CD4-positive, alpha-beta T cell treated with Interleukin-21 for 1 hour (primary cell): ENCODE measurements around the gene TMC8.

ENCODE experiments used
- DNase-seq: peaks from one replicate; pipeline ENCODE4 v3.0.0-alpha.2; 2020

Gene TMC8

GRCh38 chr17:78124081-78124835 is 6.3 kb upstream of the TMC8 start:
- no peak for DNase-seq

GRCh38 chr17:78124836-78125137 is 5.8 kb upstream of the TMC8 start:
- no peak for DNase-seq

- no peak for DNase-seq
Measured at GRCh38 chr17:78125138-78125913, 5.2 kb upstream of the TMC8 start.

- no peak for DNase-seq
Measured at GRCh38 chr17:78125976-78126894, 4.3 kb upstream of the TMC8 start.

GRCh38 chr17:78126895-78127238 is 3.7 kb upstream of the TMC8 start:
- DNase-seq = no peak

GRCh38 chr17:78127239-78127887 is 3.2 kb upstream of the TMC8 start:
- peak; percentile 81 for DNase-seq

GRCh38 chr17:78127888-78128550 is 2.6 kb upstream of the TMC8 start:
- no peak for DNase-seq

GRCh38 chr17:78128551-78129350 is 1.8 kb upstream of the TMC8 start, which contains the start of gene TMC6:
TMC6 (minus strand) TSS chr17:78128755; CDS start chr17:78126832, 1,923 bp downstream.
- DNase-seq = peak; percentile 80

- DNase-seq = peak; percentile 61
Measured at GRCh38 chr17:78129351-78130089, 1.1 kb upstream of the TMC8 start.

- DNase-seq = no peak
Measured at GRCh38 chr17:78130090-78130436, 508 bp upstream of the TMC8 start.

- no peak for DNase-seq
Measured at GRCh38 chr17:78131172-78132083, 857 bp downstream of the TMC8 start.

- peak; percentile 82 for DNase-seq
Measured at GRCh38 chr17:78132084-78132676, 1.6 kb downstream of the TMC8 start.

- no peak for DNase-seq
Measured at GRCh38 chr17:78132767-78133178, 2.2 kb downstream of the TMC8 start.

- no peak for DNase-seq
Measured at GRCh38 chr17:78133179-78133951, 2.8 kb downstream of the TMC8 start.

GRCh38 chr17:78133971-78134898 is 3.7 kb downstream of the TMC8 start:
- peak; percentile 89 for DNase-seq

GRCh38 chr17:78134899-78135385 is 4.4 kb downstream of the TMC8 start:
- no peak for DNase-seq
